ENCODE data around the gene GRK1.

DNA sequence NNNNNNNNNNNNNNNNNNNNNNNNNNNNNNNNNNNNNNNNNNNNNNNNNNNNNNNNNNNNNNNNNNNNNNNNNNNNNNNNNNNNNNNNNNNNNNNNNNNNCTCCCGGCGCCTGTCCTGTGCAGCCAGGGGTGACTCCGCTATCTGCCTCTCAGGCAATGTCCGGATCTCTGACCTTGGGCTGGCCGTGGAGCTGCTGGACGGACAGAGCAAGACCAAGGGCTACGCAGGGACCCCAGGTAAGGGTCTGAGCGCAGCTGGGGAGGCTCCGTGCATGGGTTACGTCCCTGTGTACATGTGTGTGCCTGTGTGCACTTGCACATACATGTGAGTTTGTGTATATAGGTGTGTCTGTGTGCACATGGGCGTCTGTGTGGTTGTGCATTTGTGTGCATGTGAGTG lies 55.9 kb downstream of the GRK1 start:
- TF ChIP-seq, protein P1, sequence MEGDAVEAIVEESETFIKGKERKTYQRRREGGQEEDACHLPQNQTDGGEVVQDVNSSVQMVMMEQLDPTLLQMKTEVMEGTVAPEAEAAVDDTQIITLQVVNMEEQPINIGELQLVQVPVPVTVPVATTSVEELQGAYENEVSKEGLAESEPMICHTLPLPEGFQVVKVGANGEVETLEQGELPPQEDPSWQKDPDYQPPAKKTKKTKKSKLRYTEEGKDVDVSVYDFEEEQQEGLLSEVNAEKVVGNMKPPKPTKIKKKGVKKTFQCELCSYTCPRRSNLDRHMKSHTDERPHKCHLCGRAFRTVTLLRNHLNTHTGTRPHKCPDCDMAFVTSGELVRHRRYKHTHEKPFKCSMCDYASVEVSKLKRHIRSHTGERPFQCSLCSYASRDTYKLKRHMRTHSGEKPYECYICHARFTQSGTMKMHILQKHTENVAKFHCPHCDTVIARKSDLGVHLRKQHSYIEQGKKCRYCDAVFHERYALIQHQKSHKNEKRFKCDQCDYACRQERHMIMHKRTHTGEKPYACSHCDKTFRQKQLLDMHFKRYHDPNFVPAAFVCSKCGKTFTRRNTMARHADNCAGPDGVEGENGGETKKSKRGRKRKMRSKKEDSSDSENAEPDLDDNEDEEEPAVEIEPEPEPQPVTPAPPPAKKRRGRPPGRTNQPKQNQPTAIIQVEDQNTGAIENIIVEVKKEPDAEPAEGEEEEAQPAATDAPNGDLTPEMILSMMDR (conservative IDR thresholded peaks at IDR 0.05; ENCODE audit: low read depth, low read length) = no peak
- no peak for TF ChIP-seq RAD21 (IDR thresholded peaks at IDR 0.05; ENCODE audit: low read length)
- TF ChIP-seq POLR2A (IDR thresholded peaks at IDR 0.05; ENCODE audit: low read depth, low read length) = no peak
- no peak for TF ChIP-seq RFX5 (IDR thresholded peaks at IDR 0.05; ENCODE audit: low read depth, low read length)
- TF ChIP-seq MAZ (IDR thresholded peaks at IDR 0.05; ENCODE audit: borderline replicate concordance, low read depth, low read length) = no peak
- TF ChIP-seq MAFK (IDR thresholded peaks at IDR 0.05; ENCODE audit: low read depth, low read length) = no peak

All from IMR-90 (cell line).